Fibroblast of lung (primary cell): ENCODE data around the gene SELENON.

Experiments
- EZH2 ChIP-seq: IDR thresholded peaks from 2 replicates; pipeline ENCODE4 v1.5.1; 2012; ENCODE audit warnings: low read length, control low read depth, mild to moderate bottlenecking; ENCODE audit errors: missing control alignments
- TF ChIP-seq, protein P1 (sequence below), 2 donors: IDR thresholded peaks in 1 of 2; conservative IDR thresholded peaks in 1 of 2; 1 replicate in 1 of 2; 2 replicates in 1 of 2; pipeline ENCODE4 v1.5.1; 2011 to 2012; ENCODE audit warnings: low read length in 2 of 2, control low read depth in 1 of 2, inconsistent platforms in 1 of 2, low read depth in 1 of 2, mild to moderate bottlenecking in 1 of 2

DNA sequence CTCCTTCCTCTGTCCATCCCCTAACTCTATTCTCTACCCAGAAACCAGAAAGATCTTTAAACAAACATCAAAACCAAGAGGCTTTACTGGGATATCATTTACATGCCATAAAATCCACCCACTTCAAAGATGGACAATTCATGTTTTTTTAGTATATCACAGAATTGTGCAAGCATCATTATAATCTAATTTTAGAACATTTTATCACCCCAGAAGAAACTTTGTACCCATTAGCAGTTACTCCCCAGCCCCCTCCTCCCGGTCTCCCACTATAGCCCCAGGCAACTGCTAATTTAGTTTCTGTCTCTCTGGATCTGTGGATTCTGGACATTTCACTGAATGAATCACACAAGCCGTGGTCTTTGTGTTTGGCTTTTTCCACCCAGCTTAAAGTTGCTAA is 4.8 kb upstream of the SELENON start:
- TF ChIP-seq, protein P1, sequence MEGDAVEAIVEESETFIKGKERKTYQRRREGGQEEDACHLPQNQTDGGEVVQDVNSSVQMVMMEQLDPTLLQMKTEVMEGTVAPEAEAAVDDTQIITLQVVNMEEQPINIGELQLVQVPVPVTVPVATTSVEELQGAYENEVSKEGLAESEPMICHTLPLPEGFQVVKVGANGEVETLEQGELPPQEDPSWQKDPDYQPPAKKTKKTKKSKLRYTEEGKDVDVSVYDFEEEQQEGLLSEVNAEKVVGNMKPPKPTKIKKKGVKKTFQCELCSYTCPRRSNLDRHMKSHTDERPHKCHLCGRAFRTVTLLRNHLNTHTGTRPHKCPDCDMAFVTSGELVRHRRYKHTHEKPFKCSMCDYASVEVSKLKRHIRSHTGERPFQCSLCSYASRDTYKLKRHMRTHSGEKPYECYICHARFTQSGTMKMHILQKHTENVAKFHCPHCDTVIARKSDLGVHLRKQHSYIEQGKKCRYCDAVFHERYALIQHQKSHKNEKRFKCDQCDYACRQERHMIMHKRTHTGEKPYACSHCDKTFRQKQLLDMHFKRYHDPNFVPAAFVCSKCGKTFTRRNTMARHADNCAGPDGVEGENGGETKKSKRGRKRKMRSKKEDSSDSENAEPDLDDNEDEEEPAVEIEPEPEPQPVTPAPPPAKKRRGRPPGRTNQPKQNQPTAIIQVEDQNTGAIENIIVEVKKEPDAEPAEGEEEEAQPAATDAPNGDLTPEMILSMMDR (conservative IDR thresholded peaks at IDR 0.05 in 1 of 2, IDR thresholded peaks at IDR 0.05 in 1 of 2; ENCODE audit: low read depth in 1 of 2, low read length in 2 of 2) = no peak
- no peak for TF ChIP-seq EZH2
